HepG2 (cell line): Measurements from ENCODE around the gene MRPL43. TPM values are rescaled to one million over a fixed set of nuclear protein-coding genes. Genes with fewer than 3 reads are reported as not detected.
A peak's percentile ranks its signal among the peaks of the same experiment; 100 is the strongest.

Experiments
- ATAC-seq: fragments of 200-7000 bp; cut with Tn5 transposase; 3 replicates; pipeline ENCODE4 v1.9.1; 2020; ENCODE audit warnings: mild to moderate bottlenecking, moderate library complexity
- BruUV-seq: library from RNA; stranded (reverse); fragments of 400-500 nt; replicated peaks from 2 replicates; lab custom pipeline; 2021; lab: Mats Ljungman, UMichigan
- CTCF ChIA-PET: fragments of 300-600 bp; formaldehyde crosslinking; extraction: SDS; loops from one replicate; lab custom pipeline; 2021; ENCODE audit warnings: low total read pairs, inconsistent platforms, low intra/inter-chr PET ratio; lab: Yijun Ruan, JAX
- POLR2A ChIA-PET: fragments of 350-600 bp; sonication (Branson Sonifier 250); formaldehyde crosslinking; loops from one replicate; lab custom pipeline; 2020; ENCODE audit warnings: antibody characterized with exemption, inconsistent platforms; lab: Yijun Ruan, JAX
- DNase-seq: peaks from one replicate; pipeline ENCODE4 v3.0.0-alpha.2; 2015; ENCODE audit warnings: low spot score
- FAIRE-seq: peaks from 3 replicates; lab custom pipeline; 2011; peaks lifted over from hg19 to GRCh38; lab: Jason Lieb, UNC
- H2AFZ ChIP-seq: one replicate; pipeline ENCODE4 v1.6.1; 2011; ENCODE audit warnings: low read length, inconsistent platforms
- H3K27ac ChIP-seq: fragments of 300-600 bp; 3 replicates; pipeline ENCODE4 v1.8.0; 2011; ENCODE audit warnings: mixed run types, mild to moderate bottlenecking, mixed read lengths, low read length, inconsistent platforms; ENCODE audit not compliant: insufficient read depth; ENCODE audit errors: extremely low read length
- H3K27me3 ChIP-seq, 2 experiments: fragments of 200-600 bp in 1 of 2; 2 replicates in 1 of 2; 3 replicates in 1 of 2; pipeline versions ENCODE4 v1.6.0 to v1.8.0; 2011; ENCODE audit warnings: low read length in 2 of 2, mild to moderate bottlenecking in 2 of 2, moderate library complexity in 2 of 2, inconsistent platforms in 1 of 2; ENCODE audit not compliant: insufficient read depth in 2 of 2, control insufficient read depth in 1 of 2
- H3K36me3 ChIP-seq, 2 experiments: fragments of 200-600 bp in 1 of 2; replicated peaks in 1 of 2; 2 replicates in 1 of 2; 3 replicates in 1 of 2; pipeline versions ENCODE4 v1.5.1 to v1.8.0; 2011; ENCODE audit warnings: low read length in 2 of 2, inconsistent platforms in 1 of 2; ENCODE audit not compliant: insufficient read depth in 2 of 2, control insufficient read depth in 1 of 2
- H3K4me1 ChIP-seq: 2 replicates; pipeline ENCODE4 v1.5.1; 2012; ENCODE audit warnings: low read length, inconsistent platforms; ENCODE audit not compliant: insufficient read depth
- H3K4me2 ChIP-seq: 2 replicates; pipeline ENCODE4 v1.6.0; 2011; ENCODE audit warnings: low read depth, low read length, inconsistent platforms
- H3K4me3 ChIP-seq, 3 experiments: fragments of 200-600 bp in 1 of 3; sonication (generic), shearing (Covaris generic) in 1 of 3; replicated peaks in 1 of 3; 2 replicates each; pipeline ENCODE4 v1.5.1; 2011 to 2016; ENCODE audit warnings: low read length in 3 of 3, inconsistent platforms in 2 of 3, low read depth in 2 of 3, mild to moderate bottlenecking in 2 of 3, control low read depth in 1 of 3, mixed read lengths in 1 of 3; ENCODE audit not compliant: insufficient read depth in 1 of 3
- H3K79me2 ChIP-seq: one replicate; pipeline ENCODE4 v1.6.1; 2011; ENCODE audit warnings: low read length, inconsistent platforms; ENCODE audit not compliant: insufficient read depth
- H3K9ac ChIP-seq: 2 replicates; pipeline ENCODE4 v1.6.0; 2011; ENCODE audit warnings: mild to moderate bottlenecking, low read depth, low read length, inconsistent platforms; ENCODE audit not compliant: insufficient read depth
- H3K9me3 ChIP-seq: 2 replicates; pipeline ENCODE4 v1.5.1; 2012; ENCODE audit warnings: mild to moderate bottlenecking, low read length
- H4K20me1 ChIP-seq: 2 replicates; pipeline ENCODE4 v1.6.0; 2011; ENCODE audit warnings: inconsistent platforms, mild to moderate bottlenecking, low read length, moderate library complexity; ENCODE audit not compliant: insufficient read depth
- DR1 ChIP-seq: sonication (generic); formaldehyde crosslinking; IDR thresholded peaks from 2 replicates; pipeline ENCODE4 v1.8.0; 2021; ENCODE audit warnings: mild to moderate bottlenecking, missing genetic modification reagents, inconsistent platforms
- FOXA1 ChIP-seq, 2 experiments: fragments of 450-650 bp in 1 of 2; sonication (generic) in 1 of 2; formaldehyde crosslinking in 1 of 2; IDR thresholded peaks; 2 replicates each; pipeline versions ENCODE4 v1.4.0 to v1.6.1; 2016 to 2020; ENCODE audit warnings: missing genetic modification reagents in 1 of 2
- FOXM1 ChIP-seq: sonication (generic); formaldehyde crosslinking; IDR thresholded peaks from 2 replicates; pipeline ENCODE4 v1.5.0; 2020; ENCODE audit warnings: missing genetic modification reagents
- NKX3-1 ChIP-seq: sonication (generic); formaldehyde crosslinking; IDR thresholded peaks from 2 replicates; pipeline ENCODE4 v1.5.0; 2020; ENCODE audit warnings: missing genetic modification reagents
- REST ChIP-seq, 2 experiments: IDR thresholded peaks; 2 replicates each; pipeline ENCODE4 v1.6.1; 2011 to 2012; ENCODE audit warnings: low read length in 2 of 2, borderline replicate concordance in 1 of 2, low read depth in 1 of 2, mild to moderate bottlenecking in 1 of 2, moderate library complexity in 1 of 2
- RNF2 ChIP-seq: fragments of 450-650 bp; conservative IDR thresholded peaks from 2 replicates; pipeline ENCODE4 v1.6.1; 2016; ENCODE audit warnings: low read depth
- SMAD3 ChIP-seq: sonication (generic); formaldehyde crosslinking; IDR thresholded peaks from 2 replicates; pipeline ENCODE4 v1.4.0; 2020; ENCODE audit warnings: missing genetic modification reagents
- SYNCRIP ChIP-seq: fragments of 200-400 bp; formaldehyde crosslinking; IDR thresholded peaks from 2 replicates; pipeline ENCODE4 v1.6.1; 2018; ENCODE audit warnings: mild to moderate bottlenecking, low read depth, low read length; ENCODE audit not compliant: insufficient read depth
- TAF15 ChIP-seq: fragments of 200-400 bp; formaldehyde crosslinking; IDR thresholded peaks from one replicate; pipeline ENCODE4 v1.6.1; 2018; ENCODE audit warnings: mild to moderate bottlenecking, low read depth, low read length; ENCODE audit not compliant: poor library complexity, severe bottlenecking
- ZBTB1 ChIP-seq: sonication (generic); formaldehyde crosslinking; IDR thresholded peaks from 2 replicates; pipeline ENCODE4 v1.4.0; 2020; ENCODE audit warnings: missing genetic modification reagents, borderline replicate concordance
- ZC3H13 ChIP-seq: sonication (generic); formaldehyde crosslinking; IDR thresholded peaks from 2 replicates; pipeline ENCODE4 v1.8.1; 2023; ENCODE audit warnings: mild to moderate bottlenecking, missing genetic modification reagents, moderate library complexity
- ZIK1 ChIP-seq: sonication (generic); formaldehyde crosslinking; IDR thresholded peaks from 2 replicates; pipeline ENCODE4 v1.5.0; 2020; ENCODE audit warnings: mild to moderate bottlenecking, low read depth, missing genetic modification reagents, borderline replicate concordance
- ZNF17 ChIP-seq: sonication (generic); formaldehyde crosslinking; IDR thresholded peaks from 2 replicates; pipeline ENCODE4 v1.5.0; 2020; ENCODE audit warnings: mild to moderate bottlenecking, missing genetic modification reagents
- ZNF607 ChIP-seq: sonication (generic); formaldehyde crosslinking; IDR thresholded peaks from 2 replicates; pipeline ENCODE4 v1.5.1; 2020; ENCODE audit warnings: missing genetic modification reagents, mild to moderate bottlenecking, borderline replicate concordance
- WGBS: methylation state at CpG from one replicate; pipeline ENCODE4 v1.1.6; 2017; ENCODE audit warnings: low lambda C conversion rate; 5-methylcytosine and 5-hydroxymethylcytosine counted together
- in situ Hi-C: cut with HindIII; loops from 2 replicates; pipeline ENCODE4 v1.10.0; 2017; ENCODE audit warnings: low pct_unique_long_range_greater_than_20kb; ENCODE audit not compliant: extremely low pct_ligation_motif_present
- intact Hi-C: fragments of 100-400 bp; cut with micrococcal nuclease; formaldehyde crosslinking; loops from one replicate; pipeline ENCODE4 v1.10.0; 2022; ENCODE audit not compliant: unreplicated experiment
- polyA plus RNA-seq, 8 experiments: library from polyadenylated mRNA; depleted of rRNA in 3 of 8; stranded (reverse) in 7 of 8; unstranded in 1 of 8; fragments of >200 nt; fragmentation: Illumina TruSeq in 4 of 8; extraction: Trizol in 4 of 8; gene quantifications; 2 replicates each; pipeline versions ENCODE4 v1.2.1 to v1.2.3, GENCODE V29; 2011 to 2016; ENCODE audit warnings: low read depth in 4 of 8, missing spikeins in 1 of 8, mixed read lengths in 1 of 8; ENCODE audit not compliant: insufficient read depth in 1 of 8
- total RNA-seq, 5 experiments: library from RNA; depleted of rRNA; stranded (reverse); fragments of >200 nt; fragmentation: Illumina TruSeq; extraction: Trizol; gene quantifications; 2 replicates each; pipeline ENCODE4 v1.2.3, GENCODE V29; 2016; ENCODE audit warnings: low read depth in 1 of 5
- TF ChIP-seq, protein P1 (sequence below): sonication (generic); formaldehyde crosslinking; IDR thresholded peaks from 2 replicates; pipeline ENCODE4 v1.5.1; 2020; ENCODE audit warnings: missing genetic modification reagents, mild to moderate bottlenecking, borderline replicate concordance

Gene MRPL43
- total and polyA plus RNA-seq, 2 of the 13 experiments (the other 11 are each of a cell fraction or from before 2014, with no cell fraction given) = 71.0 to 73.7 TPM

GRCh38 chr10:100997360-100998182 is 10.3 kb upstream of the MRPL43 start:
- FAIRE-seq = no peak
- Histone ChIP-seq H3K4me3 (peak overlapping the region; percentile 71 to 99 (median 91)), H3K27ac (peak overlapping the region; percentile 89), H3K79me2 (peaks cover 30% of the 10 kb centered on the region), H4K20me1 (no peaks in the 10 kb centered on the region; the same call in 1 of the 2 replicates), H3K27me3 (no peaks in the 10 kb centered on the region; a peak in 1 of 5 replicates), H3K36me3 (peaks cover 10 to 13% of the 10 kb centered on the region in 2 experiments), H3K9ac (peak overlapping the region; percentile 95), H3K9me3 (no peaks in the 10 kb centered on the region), H2AFZ (no peak overlapping the region), H3K4me2 (peak overlapping the region; percentile 98), H3K4me1 (peaks cover 32% of the 10 kb centered on the region)
- WGBS = 0% methylated on average over 28 of the region's 66 CpGs
- intact Hi-C loops = loop anchor here (1.0 kb wide), 1 partner anchor 15 kb away; no protein-coding TSS in a partner anchor
- peak; percentile 66 for ATAC-seq
- peak; percentile 74 for DNase-seq
- CTCF ChIA-PET = interaction anchor here (0.8 to 8.5 kb wide), 3 partner anchors 15 to 28 kb away, joined by 4 to 240 read pairs (median 4); partner anchors contain the start of gene SEMA4G
- BruUV-seq = no TSS peak
- POLR2A ChIA-PET = interaction anchor here (0.5 to 23.0 kb wide), 17 partner anchors 11 to 323 kb away, joined by 3 to 277 read pairs (median 5); partner anchors contain the start of genes KAZALD1, MRPL43, PDZD7 and SEMA4G
- in situ Hi-C loops = no loop called here
- TF ChIP-seq FOXM1 (CRISPR knock-in tag) = 0 out of 2 replicates have a peak, but pooled peaks have one; percentile 22
- 0 out of 2 replicates have a peak, but pooled peaks have one; percentile 3 for TF ChIP-seq ZC3H13
- no peak for TF ChIP-seq REST (IDR thresholded peaks at IDR 0.05; ENCODE audit: borderline replicate concordance in 1 of 2, low read depth in 1 of 2, low read length in 2 of 2)
- TF ChIP-seq TAF15 = no peak
- TF ChIP-seq FOXA1 (IDR thresholded peaks at IDR 0.05) = no peak
- peak; percentile 32; the same call in 1 of the 2 replicates for TF ChIP-seq FOXA1 (CRISPR knock-in tag; IDR thresholded peaks at IDR 0.05)
- TF ChIP-seq ZBTB1 (CRISPR knock-in tag) = peak; percentile 18; the same call in 1 of the 2 replicates
- TF ChIP-seq, protein P1, sequence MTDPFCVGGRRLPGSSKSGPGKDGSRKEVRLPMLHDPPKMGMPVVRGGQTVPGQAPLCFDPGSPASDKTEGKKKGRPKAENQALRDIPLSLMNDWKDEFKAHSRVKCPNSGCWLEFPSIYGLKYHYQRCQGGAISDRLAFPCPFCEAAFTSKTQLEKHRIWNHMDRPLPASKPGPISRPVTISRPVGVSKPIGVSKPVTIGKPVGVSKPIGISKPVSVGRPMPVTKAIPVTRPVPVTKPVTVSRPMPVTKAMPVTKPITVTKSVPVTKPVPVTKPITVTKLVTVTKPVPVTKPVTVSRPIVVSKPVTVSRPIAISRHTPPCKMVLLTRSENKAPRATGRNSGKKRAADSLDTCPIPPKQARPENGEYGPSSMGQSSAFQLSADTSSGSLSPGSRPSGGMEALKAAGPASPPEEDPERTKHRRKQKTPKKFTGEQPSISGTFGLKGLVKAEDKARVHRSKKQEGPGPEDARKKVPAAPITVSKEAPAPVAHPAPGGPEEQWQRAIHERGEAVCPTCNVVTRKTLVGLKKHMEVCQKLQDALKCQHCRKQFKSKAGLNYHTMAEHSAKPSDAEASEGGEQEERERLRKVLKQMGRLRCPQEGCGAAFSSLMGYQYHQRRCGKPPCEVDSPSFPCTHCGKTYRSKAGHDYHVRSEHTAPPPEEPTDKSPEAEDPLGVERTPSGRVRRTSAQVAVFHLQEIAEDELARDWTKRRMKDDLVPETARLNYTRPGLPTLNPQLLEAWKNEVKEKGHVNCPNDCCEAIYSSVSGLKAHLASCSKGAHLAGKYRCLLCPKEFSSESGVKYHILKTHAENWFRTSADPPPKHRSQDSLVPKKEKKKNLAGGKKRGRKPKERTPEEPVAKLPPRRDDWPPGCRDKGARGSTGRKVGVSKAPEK (CRISPR knock-in tag) = no peak
- no peak for TF ChIP-seq ZNF17 (CRISPR knock-in tag)
- TF ChIP-seq DR1 = 0 out of 2 replicates have a peak, but pooled peaks have one; percentile 34
- peak; percentile 39; the same call in 1 of the 2 replicates for TF ChIP-seq ZNF607 (CRISPR knock-in tag)
- no peak for TF ChIP-seq SYNCRIP
- no peak for TF ChIP-seq SMAD3 (CRISPR knock-in tag)
- TF ChIP-seq RNF2 = no peak
- TF ChIP-seq ZIK1 (CRISPR knock-in tag) = peak; percentile 22; the same call in 1 of the 2 replicates
- no peak for TF ChIP-seq NKX3-1 (CRISPR knock-in tag)
